Hepatic stellate cell (primary cell): ENCODE data around the gene CXCL14.

Source experiments
- DNase-seq: peaks from one replicate; pipeline ENCODE4 v3.0.0; 2011; ENCODE audit warnings: low spot score

Gene CXCL14

DNA sequence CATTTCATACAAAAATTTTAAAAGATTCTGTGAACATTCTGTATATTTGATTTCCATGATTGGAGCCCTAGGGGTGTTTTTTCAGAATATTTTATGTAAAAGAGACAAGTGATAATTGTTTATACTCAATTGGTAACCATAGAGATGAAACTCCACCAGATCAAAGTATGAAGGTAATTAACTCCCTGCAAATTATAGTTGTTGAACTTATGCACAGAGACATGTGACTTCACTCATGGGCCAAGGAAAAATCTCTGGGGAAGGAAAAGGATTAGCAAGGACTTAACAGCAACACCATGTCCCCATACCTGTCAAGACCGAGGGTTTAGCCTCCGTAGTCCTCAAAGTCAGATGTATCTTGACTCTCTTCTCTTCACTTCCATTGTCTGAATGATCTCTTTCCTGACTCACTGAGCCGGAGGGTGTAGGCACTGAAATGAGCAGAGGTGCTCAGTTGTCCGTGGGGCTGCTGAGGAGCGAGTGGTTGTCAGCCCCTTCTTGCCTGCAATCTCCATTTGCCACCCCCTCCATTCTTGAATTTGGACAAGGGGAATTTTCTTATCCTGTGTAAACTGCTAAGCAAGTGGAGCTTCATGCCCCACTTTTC, 17.5 kb upstream of the CXCL14 start:
- no peak for DNase-seq

DNA sequence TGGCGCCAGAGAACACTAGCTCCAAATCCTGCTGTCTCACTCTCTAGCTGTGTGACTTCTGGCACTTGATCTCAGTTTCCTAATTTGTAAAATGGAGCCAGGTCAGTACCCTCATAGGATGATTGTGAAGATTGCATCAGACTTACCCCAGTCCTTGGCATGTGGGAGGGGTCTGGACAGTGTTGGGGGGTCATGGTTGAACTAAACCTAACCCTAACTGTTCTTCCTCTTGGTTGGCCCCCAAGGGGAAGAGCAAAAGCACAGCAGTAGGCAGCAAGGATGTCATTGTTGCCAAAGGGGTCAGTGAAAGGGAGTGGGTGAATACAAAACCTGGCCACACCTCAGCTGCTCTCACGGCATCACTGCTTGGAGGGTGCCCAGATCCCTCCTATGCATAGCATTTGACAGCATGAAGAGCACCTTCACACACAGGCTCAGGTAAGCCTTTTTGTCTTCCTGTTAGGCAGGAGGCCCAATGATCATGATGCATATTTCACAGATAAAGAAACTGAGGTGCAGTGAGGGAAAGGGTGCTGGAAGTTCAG, 15.7 kb upstream of the CXCL14 start:
- DNase-seq, result no peak

DNA sequence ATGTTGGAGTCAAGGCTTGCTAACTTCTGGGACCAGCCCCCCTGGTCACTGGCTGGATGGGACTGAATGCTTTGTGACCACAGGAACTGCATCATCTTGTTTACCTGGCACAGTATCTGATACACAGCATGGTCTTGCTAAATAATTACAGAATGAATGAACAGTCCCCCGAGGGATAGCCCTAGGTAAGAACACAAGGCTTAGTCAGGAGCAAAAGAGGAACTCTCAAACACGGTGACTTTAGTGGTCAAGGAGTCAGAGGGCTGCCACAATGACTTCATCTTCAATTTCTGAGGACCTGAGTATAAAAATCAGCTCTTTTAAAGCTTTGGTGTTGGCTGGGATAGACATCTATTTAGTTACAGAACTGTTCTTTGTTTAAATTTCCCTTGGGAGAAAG, 15.1 kb upstream of the CXCL14 start:
- DNase-seq, result no peak

DNA sequence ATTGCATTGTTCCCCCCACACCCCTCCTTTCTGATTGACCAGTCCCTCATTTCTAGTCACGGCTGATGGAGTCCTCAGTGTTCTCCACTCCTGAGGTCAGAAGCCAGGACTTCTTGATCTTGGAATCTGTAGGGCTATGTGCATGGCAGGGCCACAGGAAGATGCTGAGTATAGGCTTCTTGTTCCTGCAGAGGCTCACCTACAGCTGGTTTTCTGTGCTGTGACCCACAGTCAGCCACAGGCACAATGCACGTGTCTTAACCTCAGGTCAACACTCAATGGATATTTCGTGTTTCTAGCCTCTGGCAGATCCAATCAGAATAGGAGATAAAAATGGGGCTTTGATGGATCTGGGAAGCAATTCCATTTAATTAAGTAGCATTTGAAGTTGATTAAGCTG, 14.3 kb upstream of the CXCL14 start:
- DNase-seq, result no peak

DNA sequence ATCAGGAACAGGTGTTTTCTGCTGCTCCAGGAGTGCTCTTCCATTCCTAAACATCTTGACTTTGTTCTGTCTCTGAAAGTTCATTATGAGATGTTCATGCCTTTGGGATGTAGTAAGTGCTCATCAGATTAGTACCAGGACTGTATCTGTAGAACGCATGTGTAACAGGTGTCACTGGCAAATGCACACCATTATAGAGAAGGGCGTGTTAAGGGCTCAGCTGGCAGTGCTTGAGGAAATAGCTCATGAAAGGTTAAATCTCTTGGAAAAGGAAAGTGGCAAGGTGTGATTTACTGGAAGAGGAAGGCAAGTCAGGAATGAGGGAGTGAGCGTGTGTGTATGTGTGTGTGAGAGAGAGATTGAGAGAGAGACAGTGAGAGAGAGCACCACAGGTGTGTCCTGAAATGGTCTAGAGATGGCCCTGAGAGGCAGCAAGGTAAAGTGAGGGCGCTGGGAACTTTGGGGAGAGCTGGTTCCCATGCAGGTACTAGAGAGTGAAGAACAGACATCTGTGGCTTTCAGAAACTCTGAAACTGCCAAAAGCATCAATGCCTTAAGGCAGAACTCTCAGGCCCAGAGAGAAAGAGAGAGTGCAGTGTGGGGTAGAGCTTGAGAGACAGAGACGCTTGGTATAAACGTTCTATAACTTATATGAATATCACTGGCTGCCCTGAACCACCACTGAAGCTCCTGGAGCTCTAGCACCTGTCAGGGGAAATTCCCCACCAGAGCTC, 13.7 kb upstream of the CXCL14 start:
- no peak for DNase-seq

DNA sequence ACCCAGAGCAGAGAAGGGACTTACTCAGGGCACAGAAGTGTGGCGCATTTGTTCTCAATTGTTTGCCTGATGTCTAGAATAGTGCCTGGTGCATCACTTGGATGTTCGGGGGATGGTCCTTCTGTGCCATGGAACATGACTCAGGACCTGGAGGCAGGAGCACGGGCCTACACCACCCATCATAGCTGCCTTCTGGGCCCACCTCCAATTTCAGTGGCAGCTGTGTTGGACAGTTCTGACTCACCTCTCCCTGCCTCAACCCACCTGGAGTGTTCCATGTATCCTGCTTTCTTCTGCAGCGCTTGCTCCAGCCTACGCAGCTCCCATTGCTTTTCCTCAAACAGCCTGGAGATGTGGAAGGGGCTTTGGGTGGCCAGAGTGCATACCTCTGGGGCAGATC, 12.5 kb upstream of the CXCL14 start:
- DNase-seq, result no peak

DNA sequence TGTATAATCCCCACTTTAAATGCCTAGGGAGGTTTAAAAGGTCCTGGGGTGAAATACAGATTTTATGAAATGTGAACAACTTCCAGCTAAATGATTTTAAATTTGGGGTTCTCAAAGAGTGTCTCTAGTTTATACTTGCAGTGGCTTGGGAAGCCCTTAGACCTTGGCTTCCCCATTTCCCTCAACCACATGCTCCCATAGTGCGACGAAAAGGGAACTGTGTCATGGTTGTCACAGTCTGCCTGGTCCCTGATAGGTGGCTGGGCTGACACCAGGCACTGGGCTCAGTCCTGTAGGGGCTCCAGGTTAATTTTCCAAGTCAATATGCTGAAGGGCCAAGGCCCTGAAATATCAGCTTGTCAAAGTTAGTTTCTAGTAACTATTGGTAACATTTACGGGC, 10.4 kb upstream of the CXCL14 start:
- DNase-seq, result no peak

DNA sequence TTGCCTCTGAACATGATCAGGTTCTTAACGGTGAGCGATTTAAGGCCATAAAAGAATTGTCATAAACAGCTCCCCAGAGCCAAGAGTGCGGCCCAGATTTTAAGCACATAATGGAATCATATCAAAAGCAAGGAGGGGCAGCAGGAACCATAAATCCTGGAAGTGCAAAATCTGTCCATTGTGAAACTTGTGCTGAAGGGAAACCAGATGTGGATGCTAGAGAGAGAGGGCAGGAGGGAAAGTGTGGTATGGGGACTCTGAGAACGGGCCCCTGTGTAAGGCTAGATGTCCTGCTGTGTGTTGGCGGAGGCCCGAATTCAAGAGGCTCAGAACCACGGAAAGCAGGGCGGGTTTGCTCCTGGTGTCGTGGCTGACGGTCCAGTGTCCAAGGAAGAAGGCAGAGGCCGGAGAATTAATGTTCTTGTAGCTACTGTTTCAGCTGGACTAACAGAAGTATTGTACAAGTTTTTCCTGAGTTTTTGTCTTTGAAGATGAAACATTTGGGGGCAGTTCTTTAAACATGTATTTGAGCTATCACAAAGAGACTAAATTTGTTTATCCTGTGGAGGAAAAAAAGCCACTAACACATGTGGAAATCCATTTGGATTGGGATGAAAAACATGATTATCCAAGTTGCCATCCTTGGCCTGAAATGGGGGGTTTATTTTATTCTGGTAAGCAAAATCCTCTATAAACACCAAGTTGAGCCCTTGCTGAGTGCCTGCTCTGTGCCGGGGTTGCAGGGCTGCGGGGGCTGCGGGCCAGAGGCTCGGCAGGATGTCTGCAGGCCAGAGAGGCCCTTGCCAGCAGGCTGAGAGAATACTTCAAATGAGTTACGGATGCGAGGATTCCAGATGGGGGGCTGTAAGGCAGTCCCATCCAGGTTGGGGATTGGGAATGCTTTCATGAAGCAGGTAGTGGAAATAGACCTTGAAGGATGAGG, 9.2 kb upstream of the CXCL14 start:
- DNase-seq, result no peak

DNA sequence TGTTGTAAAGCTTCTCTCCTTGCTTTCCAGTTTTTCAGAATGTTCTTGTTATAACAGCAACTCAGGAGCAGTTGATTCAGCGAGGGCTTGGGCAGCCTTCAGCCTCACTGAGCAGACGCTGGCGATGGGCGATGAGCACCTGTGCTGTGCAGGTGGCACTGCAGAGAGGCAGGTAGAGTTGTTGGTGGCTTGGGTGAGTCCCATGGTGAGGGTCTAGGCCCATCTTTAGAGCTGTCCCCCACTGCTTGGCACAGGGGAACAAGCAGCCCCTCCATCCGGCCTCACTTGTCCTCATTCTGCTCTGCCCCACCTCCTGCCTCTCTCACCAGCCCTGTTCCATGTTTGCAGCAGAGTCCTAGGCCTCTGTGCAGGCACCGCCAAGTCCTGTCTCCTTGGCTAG, 6.1 kb upstream of the CXCL14 start:
- DNase-seq, result no peak

DNA sequence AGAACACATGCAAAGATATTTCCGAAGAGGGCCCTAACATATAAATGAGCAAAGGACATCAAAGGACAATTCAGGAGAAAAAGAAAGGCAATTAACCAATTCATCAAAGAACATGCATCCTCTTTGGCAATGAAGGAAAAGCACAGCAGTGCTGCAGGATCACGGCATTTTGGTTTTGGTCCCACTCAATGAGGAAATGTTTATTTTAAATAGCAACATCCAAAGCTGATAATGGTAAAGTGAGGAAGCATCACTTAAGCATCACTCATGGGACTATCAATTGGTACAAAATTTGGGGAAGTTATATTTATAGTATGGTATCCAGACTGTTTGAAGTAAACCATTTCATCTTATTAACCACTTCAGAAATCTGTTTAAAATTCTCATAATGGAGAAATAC, 5.5 kb upstream of the CXCL14 start:
- no peak for DNase-seq

DNA sequence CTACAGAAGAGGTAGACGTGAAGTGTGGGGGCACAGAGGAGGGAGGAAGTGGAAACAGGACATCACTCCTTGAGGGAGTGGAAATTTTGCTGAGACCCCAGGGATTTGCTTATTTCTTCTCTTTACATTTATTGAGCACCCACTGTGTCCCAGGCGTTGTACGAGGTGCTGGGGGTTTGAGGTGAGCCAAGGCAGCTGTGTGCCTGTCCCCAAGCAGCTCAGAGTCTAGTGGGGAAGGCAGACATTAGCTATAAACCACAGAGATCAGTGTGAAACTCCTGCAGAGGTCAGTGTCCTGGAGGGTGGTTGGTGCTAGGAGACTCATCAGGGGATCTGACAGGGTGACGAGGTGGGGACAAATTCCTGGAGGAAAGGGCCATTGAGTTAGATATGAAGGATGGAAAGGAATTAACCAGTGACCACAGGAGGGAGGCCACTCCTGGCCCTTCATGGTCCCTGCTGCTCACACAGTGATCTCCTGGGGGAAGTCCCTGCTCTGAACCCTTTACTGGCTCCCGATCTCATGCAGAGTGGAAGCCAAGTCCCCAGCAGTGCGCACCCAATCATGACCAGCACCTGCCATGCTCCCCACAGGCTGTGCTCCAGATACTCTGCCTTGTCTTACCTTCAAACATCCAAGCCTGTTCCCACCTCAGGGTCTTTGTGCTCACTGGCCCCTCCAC, 3.4 kb upstream of the CXCL14 start:
- DNase-seq, result no peak

DNA sequence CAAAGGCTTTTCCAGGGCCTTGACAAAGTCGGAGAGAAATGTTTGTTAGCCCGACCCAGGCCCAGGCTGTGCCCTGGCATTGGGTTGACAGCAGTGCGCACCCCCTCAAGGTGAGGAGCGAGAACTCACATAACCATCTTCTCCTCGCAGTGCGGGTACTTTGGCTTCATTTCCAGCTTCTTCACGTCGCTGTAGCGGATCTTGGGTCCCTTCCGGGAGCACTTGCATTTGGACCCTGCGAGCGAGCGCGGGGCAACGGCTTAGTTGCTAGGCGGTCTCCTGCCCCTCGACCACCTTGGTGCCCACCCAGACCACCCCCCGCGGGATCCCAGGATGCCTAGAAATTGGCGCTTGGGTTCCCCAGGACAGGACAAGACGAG, 496 bp downstream of the CXCL14 start:
- DNase-seq, result no peak

DNA sequence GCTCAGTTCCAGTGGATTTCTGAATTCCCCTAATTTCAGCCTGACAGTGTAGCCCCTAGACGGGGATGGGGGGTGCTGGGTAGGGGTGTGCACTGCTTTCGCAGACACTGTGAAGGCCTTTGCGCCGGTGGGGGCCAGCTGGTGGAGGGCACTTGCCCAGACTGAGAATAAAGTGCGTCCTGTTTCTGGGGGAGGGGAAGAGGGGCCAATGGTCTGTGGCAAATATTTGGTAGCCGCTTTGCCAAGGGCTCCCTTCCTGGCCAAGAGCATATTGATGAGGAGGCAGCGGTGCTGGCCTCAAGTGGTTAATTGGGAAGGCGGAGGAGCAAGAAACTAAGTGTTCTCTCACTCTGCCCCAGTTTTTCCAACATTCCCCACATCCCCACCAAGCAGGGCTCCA, 1.4 kb downstream of the CXCL14 start:
- no peak for DNase-seq

DNA sequence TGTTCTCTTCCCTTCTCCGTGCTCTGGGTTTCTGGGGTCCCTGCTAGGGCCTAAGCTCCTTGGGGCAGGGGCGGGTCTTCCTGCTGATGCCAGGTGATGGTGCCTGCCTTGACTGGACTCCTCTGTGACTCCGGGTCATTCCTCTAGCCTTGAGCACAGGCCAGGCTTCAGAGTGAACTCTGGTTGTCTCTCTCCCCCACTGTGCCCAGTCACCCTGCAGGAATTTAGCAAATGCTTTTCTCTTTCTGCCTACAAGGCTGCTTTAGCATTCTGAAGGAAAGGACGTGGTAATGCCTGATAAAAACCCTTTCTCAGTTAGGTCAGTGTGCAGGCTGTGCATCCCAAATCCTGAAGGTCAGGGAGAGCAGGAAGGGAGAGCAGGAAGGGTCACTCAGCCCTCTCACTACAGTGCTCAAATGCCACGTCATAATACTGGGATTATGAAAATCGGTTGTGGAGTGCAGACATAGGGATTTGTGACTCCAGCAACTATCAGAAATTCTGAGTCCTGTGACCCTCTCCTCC, 2.7 kb downstream of the CXCL14 start:
- DNase-seq, result no peak

DNA sequence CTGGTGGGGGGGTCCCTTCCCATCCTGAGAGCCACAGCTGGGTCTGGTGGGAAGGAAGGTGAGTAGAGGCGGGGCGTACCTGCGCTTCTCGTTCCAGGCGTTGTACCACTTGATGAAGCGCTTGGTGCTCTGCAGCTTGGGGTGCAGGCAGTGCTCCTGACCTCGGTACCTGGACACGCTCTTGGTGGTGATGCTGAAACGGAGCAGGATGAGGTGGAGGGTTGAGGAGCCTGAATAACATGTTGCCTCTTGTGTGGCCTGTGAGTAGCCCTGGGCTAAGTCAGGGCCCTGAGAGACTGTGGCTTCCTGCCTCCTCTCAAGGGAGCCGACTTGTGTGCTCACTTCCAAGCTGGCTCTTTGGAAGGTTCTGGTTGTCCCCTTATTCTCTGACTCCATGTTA, 4.3 kb downstream of the CXCL14 start:
- no peak for DNase-seq

DNA sequence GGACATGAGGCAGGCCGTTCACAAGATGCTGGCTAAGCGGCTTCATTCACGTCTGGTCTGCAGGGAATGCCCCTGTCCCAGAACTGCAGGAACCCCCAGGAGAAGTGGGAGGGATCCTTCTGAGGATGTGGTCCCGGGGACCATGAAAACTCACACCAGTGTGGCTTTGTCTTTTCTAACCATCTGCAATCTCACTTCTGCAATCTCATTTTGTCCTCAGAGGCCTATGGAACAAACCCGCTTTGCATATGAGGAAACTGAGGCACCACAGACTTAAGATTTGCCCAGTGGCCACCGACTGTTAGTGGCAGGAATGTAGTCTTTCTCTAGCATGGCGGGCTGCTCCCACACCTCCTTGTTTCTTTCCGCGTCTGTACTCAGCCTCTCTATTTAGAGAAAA, 6.9 kb downstream of the CXCL14 start:
- no peak for DNase-seq

DNA sequence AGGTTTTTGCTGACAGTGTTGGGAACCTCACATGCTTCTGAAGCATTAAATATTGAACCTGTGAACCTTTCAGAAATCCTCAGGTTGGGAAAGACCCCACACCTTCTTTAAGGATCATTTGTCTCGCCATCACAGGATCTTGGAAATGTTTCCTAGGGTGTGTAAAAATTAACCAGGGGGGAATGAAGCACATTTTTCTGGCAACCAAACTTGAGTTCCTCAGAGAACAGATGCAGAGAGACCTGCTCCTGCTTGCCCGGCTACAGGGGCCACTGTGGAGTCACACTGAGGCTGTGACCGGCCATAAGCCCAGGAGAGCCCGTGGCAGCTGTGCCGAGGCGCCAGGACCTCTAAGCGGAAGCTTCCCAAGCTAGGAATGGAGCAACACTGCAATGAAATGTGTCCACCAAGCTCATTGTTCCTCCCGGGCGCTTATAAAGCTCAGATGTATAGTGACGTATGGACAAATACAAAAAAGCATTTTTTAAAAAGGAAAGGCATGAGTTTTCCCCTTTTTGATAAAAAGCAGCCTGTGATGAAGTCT, 7.7 kb downstream of the CXCL14 start:
- DNase-seq, result no peak

DNA sequence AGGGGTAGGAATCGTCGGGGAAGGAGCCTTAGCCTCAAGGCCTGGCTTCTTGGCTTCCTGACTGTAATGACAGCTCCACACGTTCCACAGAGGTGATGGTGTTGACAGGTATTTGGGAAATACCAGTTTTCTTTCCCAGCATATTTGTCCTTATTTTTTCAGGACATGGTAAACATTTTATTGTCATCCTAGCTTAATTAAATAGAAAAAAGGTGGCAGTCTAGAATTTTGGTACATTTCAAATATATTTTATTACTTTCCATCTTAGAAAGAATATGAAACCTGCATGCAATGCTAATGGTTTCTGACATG, 8.4 kb downstream of the CXCL14 start:
- DNase-seq, result no peak

DNA sequence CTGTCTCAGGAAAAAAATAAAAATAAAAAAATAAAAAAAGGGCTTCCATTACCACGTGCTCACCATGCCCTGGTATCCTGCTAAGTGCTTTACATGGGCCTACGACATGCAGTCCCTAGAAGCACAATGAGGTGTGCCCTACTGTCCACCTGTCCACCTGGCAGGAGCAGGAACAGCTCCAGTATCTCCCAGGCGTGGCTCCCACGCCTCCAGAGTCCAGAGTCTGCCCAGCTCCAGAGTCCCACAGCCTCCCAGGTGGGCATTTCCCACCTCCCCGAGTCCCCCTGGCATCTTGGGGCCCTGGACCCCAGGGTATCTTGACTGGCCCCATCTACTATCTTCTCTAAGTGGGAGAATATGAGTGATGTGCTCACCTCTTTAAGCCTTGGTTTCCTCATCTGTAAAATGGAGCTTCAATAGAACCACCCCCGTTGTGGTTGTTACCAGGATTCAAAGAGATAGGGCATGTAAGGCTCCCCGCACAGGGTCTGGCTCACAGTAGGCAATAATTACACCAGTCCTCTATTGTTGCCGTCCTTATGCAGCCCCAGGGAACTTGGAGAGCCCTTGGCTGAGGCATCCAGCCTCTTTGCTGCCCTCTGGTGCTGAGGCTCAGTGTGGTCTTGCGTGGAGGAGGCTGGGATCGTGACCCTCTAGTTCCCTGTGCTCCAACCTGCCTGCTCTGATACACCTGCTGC, 8.9 kb downstream of the CXCL14 start:
- DNase-seq, result peak; percentile 40

DNA sequence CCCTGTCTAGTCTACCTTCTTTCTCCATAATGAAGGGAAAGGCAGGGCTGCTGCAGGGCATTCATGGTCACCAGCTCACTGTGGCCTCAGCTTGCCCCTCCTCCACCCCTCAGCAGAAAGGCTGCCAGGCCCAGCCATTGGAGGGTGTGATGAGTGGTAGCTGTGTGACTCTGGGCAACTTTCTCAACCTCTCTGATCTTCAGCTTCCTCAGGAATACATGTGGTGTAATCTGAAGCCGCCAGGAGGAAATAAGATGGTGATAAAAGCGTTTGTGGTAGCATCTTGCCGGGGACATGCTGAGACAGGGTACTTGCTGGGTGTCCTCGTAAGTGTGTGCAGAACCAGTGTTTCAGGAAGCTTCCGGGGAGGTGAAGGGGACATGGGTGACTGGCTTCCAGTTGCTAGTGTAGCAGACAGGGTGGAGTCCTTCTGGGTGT, 9.8 kb downstream of the CXCL14 start:
- DNase-seq, result no peak

DNA sequence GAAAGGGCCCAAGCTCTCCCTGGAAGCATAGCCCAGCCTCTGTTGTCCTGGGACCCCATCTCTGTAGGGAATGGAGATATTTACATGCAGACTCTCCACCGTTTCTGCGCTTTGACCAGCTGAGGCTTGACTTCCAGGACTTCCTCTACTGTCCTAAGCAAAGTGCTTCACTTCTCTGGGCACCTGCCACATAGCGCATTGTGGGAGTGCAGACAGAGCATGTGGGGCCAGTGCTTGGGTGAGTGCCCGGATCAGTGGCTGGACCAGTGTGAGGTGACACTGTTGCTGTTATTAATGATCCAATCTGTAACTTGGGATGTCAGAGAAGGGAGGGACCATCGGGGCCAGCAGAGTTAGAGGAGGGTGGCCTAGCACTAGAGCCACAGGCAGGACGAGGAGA, 10.5 kb downstream of the CXCL14 start:
- no peak for DNase-seq
